B cell (primary cell): Measurements from ENCODE around the gene TAF12. TPM values are rescaled to one million over a fixed set of nuclear protein-coding genes. Genes with fewer than 3 reads are reported as not detected.

ENCODE experiments used
- ATAC-seq: fragments of 200-7000 bp; cut with Tn5 transposase; one replicate; pipeline ENCODE4 v1.10.0; 2021; ENCODE audit warnings: low read depth, mild to moderate bottlenecking, moderate number of reproducible peaks, moderate library complexity
- CTCF ChIA-PET: fragments of 350-600 bp; sonication (Branson Sonifier 250); formaldehyde crosslinking; loops from one replicate; lab custom pipeline; 2021; ENCODE audit warnings: antibody characterized with exemption, inconsistent platforms; lab: Charles Lee
- POLR2A ChIA-PET: fragments of 350-600 bp; sonication (Branson Sonifier 250); formaldehyde crosslinking; loops from one replicate; lab custom pipeline; 2021; ENCODE audit warnings: antibody characterized with exemption; lab: Charles Lee
- DNase-seq: peaks from one replicate; pipeline ENCODE4 v3.0.0; 2013
- H2AFZ ChIP-seq: 2 replicates; pipeline ENCODE4 v1.6.1; 2012; ENCODE audit warnings: mild to moderate bottlenecking, low read depth, low read length; ENCODE audit not compliant: insufficient read depth, poor library complexity, severe bottlenecking
- H3K27ac ChIP-seq, 2 donors: 1 replicate in 1 of 2; 2 replicates in 1 of 2; pipeline ENCODE4 v1.5.1; 2012 to 2013; ENCODE audit warnings: low read length in 2 of 2, mild to moderate bottlenecking in 2 of 2, moderate library complexity in 1 of 2
- H3K27me3 ChIP-seq, 4 experiments: fragments of 200-600 bp in 1 of 4; sonication (generic) in 1 of 4; replicated peaks in 1 of 4; 1 replicate in 2 of 4; 2 replicates in 2 of 4; pipeline versions ENCODE4 v1.6.1 to v1.7.0; 2013 to 2016; ENCODE audit warnings: low read length in 3 of 4, mild to moderate bottlenecking in 2 of 4, mixed read lengths in 1 of 4, moderate library complexity in 1 of 4; ENCODE audit not compliant: insufficient read depth in 4 of 4, control insufficient read depth in 3 of 4; ENCODE audit errors: control extremely low read depth in 1 of 4
- H3K36me3 ChIP-seq, 2 experiments: replicated peaks in 1 of 2; 1 replicate in 1 of 2; 2 replicates in 1 of 2; pipeline versions ENCODE4 v1.6.1 to v1.7.1; 2013; ENCODE audit warnings: low read length in 1 of 2; ENCODE audit not compliant: insufficient read depth in 2 of 2, control insufficient read depth in 1 of 2; ENCODE audit errors: control extremely low read depth in 1 of 2, extremely low read depth in 1 of 2
- H3K4me1 ChIP-seq, 2 donors: fragments of 200-600 bp in 1 of 2; sonication (generic) in 1 of 2; 1 replicate in 1 of 2; 2 replicates in 1 of 2; pipeline versions ENCODE4 v1.5.1 to v1.6.1; 2013 to 2017; ENCODE audit warnings: low read length in 2 of 2; ENCODE audit not compliant: control insufficient read depth in 2 of 2, insufficient read depth in 2 of 2
- H3K4me2 ChIP-seq: replicated peaks from 2 replicates; pipeline ENCODE3; 2012; ENCODE audit warnings: mild to moderate bottlenecking, low read depth, low read length; ENCODE audit not compliant: poor library complexity, severe bottlenecking
- H3K4me3 ChIP-seq, 5 experiments: fragments of 200-600 bp in 1 of 5; sonication (generic) in 1 of 5; 1 replicate in 3 of 5; 2 replicates in 2 of 5; pipeline versions ENCODE4 v1.5.1 to v1.7.0; 2011 to 2016; ENCODE audit warnings: low read length in 4 of 5, mild to moderate bottlenecking in 4 of 5, low read depth in 2 of 5, control low read depth in 1 of 5, moderate library complexity in 1 of 5; ENCODE audit not compliant: insufficient read depth in 1 of 5; ENCODE audit errors: control extremely low read depth in 1 of 5, extremely low read depth in 1 of 5
- H3K79me2 ChIP-seq: fragments of 200-600 bp; sonication (generic); one replicate; pipeline ENCODE4 v1.6.0; 2016; ENCODE audit warnings: low read length; ENCODE audit not compliant: control insufficient read depth, insufficient read depth
- H3K9ac ChIP-seq: fragments of 200-600 bp; sonication (generic); 2 replicates; pipeline ENCODE4 v1.6.1; 2017; ENCODE audit warnings: mild to moderate bottlenecking, low read length, moderate library complexity
- H3K9me3 ChIP-seq, 3 donors: one replicate each; pipeline versions ENCODE4 v1.6.1 to v1.7.1; 2013; ENCODE audit warnings: low read length in 2 of 3; ENCODE audit not compliant: control insufficient read depth in 2 of 3, insufficient read depth in 1 of 3; ENCODE audit errors: control extremely low read depth in 1 of 3
- H4K20me1 ChIP-seq: 2 replicates; pipeline ENCODE4 v1.6.0; 2012; ENCODE audit warnings: mild to moderate bottlenecking, low read length; ENCODE audit not compliant: insufficient read depth, control insufficient read depth, poor library complexity, severe bottlenecking
- H3K27ac Mint-ChIP-seq: one replicate; pipeline ENCODE4 v1.8.0; 2021; ENCODE audit warnings: mixed read lengths
- H3K27me3 Mint-ChIP-seq: one replicate; pipeline ENCODE4 v1.8.0; 2021; ENCODE audit warnings: mixed read lengths
- H3K4me1 Mint-ChIP-seq: one replicate; pipeline ENCODE4 v1.8.0; 2021; ENCODE audit warnings: mixed read lengths
- H3K4me3 Mint-ChIP-seq: one replicate; pipeline ENCODE4 v1.8.0; 2021; ENCODE audit warnings: mixed read lengths
- H3K9me3 Mint-ChIP-seq: one replicate; pipeline ENCODE4 v1.8.0; 2022; ENCODE audit warnings: mixed read lengths; ENCODE audit not compliant: insufficient read depth
- EZH2 ChIP-seq: IDR thresholded peaks from 2 replicates; pipeline ENCODE4 v1.6.1; 2012; ENCODE audit warnings: borderline replicate concordance, low read depth, mild to moderate bottlenecking, moderate library complexity, low read length; ENCODE audit not compliant: insufficient read depth, poor library complexity, severe bottlenecking
- WGBS: methylation state at CpG from one replicate; pipeline ENCODE4 v1.1.5; 2013; ENCODE audit warnings: missing lambda C conversion rate; ENCODE audit not compliant: insufficient coverage; 5-methylcytosine and 5-hydroxymethylcytosine counted together
- intact Hi-C: fragments of 100-400 bp; cut with micrococcal nuclease; formaldehyde crosslinking; loops from one replicate; pipeline ENCODE4 v1.10.0; 2022
- polyA plus RNA-seq: library from polyadenylated mRNA; depleted of rRNA; stranded (reverse); fragments of >200 nt; gene quantifications from 2 replicates; pipeline ENCODE4 v1.2.3, GENCODE V29; 2012
- total RNA-seq, 2 donors: library from RNA; stranded (reverse); fragments of 120-200 nt in 1 of 2; gene quantifications; 1 replicate in 1 of 2; 2 replicates in 1 of 2; pipeline versions ENCODE4 v1.2.3 to v1.2.4, GENCODE V29; 2013 to 2022
- TF ChIP-seq, protein P1 (sequence below): fragments of 200-600 bp; IDR thresholded peaks from one replicate; pipeline ENCODE4 v1.8.0; 2022; ENCODE audit warnings: antibody characterized with exemption, mild to moderate bottlenecking

TAF12 gene
- total and polyA plus RNA-seq, 2 donors (not counting 1 experiment from before 2014, with no cell fraction given): 15.8 to 19.1 TPM

DNA sequence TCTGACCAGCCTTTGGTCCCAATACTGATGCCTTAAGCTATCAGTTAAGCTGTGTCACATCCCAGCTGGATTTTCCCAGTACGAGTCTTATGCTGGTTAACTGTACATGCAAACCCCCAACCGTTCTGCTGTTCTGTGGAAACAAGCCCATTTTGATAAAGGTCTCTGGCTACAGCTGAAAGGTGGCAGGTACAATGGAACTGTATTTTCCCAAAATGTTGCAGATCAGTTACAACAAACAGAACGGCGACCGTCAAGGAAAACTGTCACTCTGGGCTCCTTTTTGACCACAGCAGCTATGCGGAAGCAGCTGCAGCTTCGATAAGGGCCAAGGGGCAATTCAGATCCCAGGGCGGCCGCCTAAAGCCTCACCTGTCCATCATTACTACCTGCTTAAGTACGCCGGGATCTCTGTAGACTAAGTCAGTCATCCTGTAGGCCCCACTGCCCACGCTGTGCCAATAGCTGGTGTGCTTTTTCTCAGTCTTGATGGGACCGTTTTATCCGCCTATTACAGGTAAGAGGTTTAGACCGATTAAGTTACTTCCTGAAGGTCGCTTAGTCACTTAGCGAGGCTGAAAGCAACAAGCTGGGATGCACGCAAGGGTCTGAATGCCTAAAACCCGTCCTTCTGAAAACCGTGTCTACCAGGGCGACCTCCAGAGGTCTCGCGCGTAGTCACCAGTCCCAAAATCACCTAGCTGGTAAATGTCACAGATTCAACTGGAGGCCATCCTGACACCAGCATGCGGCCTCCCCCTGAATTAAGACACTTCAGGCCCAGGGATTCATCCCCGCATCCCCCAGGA lies 61.9 kb downstream of the TAF12 start:
- peak overlapping the region; percentile 69 to 99 (median 94) for H3K4me3 ChIP-seq
- H3K27ac Mint-ChIP-seq: peak overlapping the region; percentile 95
- WGBS: under 1% methylated on average over 26 of the region's 26 CpGs

More for the DNA sequence above, 61.9 kb downstream of the TAF12 start:
- Histone ChIP-seq H3K4me2 (peak overlapping the region; percentile 97), H3K27ac (peak overlapping the region; percentile 43 to 82), H3K36me3 (peaks cover 15 to 37% of the 10 kb centered on the region in 2 experiments), H3K4me1 (peaks cover 15 to 31% of the 10 kb centered on the region in 2 donors), H3K9ac (peak overlapping the region; percentile 97), H4K20me1 (peaks cover 40% of the 10 kb centered on the region), H2AFZ (peak overlapping the region; percentile 98), H3K27me3 (no peaks in the 10 kb centered on the region), H3K9me3 (no peaks in the 10 kb centered on the region), H3K79me2 (peaks cover 29% of the 10 kb centered on the region)
- POLR2A ChIA-PET: interaction anchor here (0.5 to 4.1 kb wide), 28 partner anchors 8 to 1328 kb away, joined by 3 to 36 read pairs (median 4); partner anchors contain the start of genes GMEB1, MED18, PHACTR4 and RAB42
- Mint-ChIP-seq H3K4me1 (peaks cover 37% of the 10 kb centered on the region), H3K27me3 (no peaks in the 10 kb centered on the region), H3K4me3 (peak overlapping the region; percentile 96), H3K9me3 (no peaks in the 10 kb centered on the region)
- no peak for TF ChIP-seq EZH2
- TF ChIP-seq, protein P1, sequence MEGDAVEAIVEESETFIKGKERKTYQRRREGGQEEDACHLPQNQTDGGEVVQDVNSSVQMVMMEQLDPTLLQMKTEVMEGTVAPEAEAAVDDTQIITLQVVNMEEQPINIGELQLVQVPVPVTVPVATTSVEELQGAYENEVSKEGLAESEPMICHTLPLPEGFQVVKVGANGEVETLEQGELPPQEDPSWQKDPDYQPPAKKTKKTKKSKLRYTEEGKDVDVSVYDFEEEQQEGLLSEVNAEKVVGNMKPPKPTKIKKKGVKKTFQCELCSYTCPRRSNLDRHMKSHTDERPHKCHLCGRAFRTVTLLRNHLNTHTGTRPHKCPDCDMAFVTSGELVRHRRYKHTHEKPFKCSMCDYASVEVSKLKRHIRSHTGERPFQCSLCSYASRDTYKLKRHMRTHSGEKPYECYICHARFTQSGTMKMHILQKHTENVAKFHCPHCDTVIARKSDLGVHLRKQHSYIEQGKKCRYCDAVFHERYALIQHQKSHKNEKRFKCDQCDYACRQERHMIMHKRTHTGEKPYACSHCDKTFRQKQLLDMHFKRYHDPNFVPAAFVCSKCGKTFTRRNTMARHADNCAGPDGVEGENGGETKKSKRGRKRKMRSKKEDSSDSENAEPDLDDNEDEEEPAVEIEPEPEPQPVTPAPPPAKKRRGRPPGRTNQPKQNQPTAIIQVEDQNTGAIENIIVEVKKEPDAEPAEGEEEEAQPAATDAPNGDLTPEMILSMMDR: peak; percentile 39
- CTCF ChIA-PET: interaction anchor here (0.5 to 2.9 kb wide), 24 partner anchors 17 to 601 kb away, joined by 3 to 23 read pairs (median 4); partner anchors contain the start of genes MED18, RCC1, SRSF4 and TAF12
- DNase-seq (peak; percentile 81), ATAC-seq (peak; percentile 31)
- intact Hi-C loops: loop anchor here (1.0 to 5.0 kb wide), 6 partner anchors 28 to 332 kb away; partner anchors contain the start of genes TRNAU1AP and YTHDF2
